SHP77 (cell line): ENCODE measurements around the gene FH.
A peak's percentile ranks its signal among the peaks of the same experiment; 100 is the strongest.

Experiments used
- DNase-seq, 2 experiments: peaks; one replicate each; lab custom pipeline; 2025; lab: John Stamatoyannopoulos, UW

FH gene

GRCh38 chr1:241521718-241522117 is 2.2 kb upstream of the FH start:
- DNase-seq = no peak

DNA sequence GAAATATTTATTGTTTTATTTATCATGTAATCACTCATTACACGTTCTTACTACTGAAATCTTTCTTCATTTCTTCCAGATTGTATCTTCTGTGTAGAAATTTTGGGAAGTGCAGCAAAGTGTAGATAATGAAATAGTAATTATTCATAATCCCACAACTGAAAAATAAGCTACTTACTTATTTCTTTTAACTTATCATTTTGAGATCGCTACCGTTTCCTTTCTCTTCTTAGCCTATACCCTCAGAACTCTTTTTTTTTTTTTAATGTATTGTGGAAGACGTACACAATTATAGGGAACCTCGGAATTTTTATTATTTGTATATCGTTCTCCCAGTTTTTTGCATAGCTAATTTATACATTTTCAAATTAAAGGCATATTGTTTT is 518 bp upstream of the FH start:
- DNase-seq = no peak

DNA sequence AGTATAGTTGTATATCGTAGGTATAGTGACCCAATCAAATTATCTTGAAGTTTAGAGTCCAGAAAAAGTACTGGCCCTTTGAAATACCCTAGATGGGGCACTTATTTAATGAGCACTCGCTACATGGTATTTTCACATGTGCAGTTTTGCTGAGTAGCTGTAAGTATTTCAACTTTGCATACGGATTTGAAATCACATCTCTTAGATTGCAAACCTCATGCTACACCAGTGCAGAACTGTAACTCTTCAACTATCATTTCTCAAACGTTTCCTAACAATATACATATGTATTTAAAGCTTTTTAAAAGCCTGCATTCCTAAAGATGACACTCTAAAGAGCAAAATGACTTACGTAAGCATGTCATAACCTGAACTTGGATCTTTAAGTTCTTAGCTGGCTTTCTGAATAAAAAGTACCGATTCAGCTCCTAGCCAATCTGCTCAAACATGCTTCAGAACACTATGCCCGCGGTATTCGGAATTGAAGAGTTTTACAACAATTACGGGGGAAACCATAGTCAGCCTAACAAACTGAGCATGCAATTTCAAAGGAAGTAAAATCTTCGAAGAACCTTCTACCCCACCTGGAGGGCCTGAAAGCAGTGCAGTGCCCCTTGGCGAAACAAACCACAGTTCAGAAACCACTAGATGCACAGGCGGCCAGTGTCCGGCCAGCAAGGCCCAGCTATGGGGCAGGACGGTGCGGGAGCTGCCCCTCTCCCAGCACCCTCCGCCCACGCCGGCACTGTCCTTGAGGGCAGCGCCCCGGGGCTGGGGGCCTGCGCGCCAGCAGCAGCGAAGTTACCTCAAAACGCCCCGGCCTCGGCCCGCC is 863 bp downstream of the FH start:
- DNase-seq = peak in 1 of 2 experiments; percentile 37

DNA sequence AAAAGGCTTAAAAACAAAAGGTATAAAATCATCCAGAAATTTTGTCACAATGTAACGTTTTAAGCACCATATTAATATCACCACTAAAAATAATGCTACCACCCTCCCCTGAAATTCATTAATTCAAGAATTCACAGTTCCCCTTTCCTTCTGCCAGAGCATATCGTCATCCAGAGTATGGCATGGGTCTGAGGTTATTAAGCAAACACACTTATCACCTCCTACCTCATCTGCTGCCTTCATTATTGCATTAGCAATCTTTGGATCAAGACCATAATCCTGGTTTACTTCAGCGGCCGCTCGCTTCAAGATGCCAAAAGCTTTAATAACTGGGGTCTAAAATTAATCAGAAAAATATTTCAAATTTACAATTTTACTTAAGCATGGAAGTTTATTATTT is 6.2 kb downstream of the FH start:
- no peak for DNase-seq

DNA sequence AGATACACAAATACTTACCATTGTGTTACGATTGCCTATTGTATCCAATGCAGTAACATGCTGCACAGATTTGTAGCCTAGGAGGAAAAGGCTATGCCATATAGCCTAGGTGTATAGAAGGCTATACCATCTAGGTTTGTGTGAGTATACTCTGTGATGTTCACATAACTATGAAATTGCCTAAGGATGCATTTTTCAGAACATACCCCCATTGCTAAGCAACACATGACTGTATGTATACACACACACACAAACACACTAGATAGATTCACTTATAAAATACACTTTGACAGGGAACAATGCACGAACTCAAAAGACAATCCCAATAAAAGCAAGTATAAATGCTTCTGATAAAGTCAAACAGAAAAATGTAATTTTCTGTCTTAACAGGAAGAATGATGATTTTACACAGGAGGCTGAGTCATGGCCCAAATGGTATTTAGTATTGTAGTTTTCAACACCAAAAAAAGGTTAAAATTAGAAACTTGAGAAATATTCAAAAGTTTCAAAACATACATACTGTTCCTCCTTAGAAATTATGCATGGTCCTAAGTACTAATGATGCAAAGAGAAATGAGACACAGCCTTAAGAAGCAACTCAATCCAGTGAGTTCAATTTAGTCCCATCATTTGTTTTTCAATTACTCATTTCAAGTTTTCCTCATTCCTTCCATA is 12.2 kb downstream of the FH start:
- no peak for DNase-seq

GRCh38 chr1:241503444-241503843 is 16.1 kb downstream of the FH start:
- no peak for DNase-seq

DNA sequence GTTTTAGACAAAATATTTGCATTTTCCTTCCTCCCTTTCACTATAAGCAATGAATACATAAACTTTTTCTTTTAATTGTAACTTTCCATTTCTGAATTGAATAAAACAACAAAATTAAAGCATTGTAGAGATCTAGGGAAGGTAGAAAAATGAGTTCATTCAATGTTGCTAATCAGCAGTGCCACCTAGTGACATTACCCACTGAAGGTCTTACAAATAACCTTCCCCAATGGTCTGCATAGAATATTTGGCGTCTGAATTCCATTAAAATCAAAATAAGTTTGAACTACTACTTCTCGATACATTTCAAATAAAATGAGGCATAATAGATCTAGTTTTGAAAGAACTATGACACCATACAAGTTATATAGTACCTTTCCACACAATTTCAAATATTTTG is 19.6 kb downstream of the FH start:
- peak; percentile 33 to 42 for DNase-seq

DNA sequence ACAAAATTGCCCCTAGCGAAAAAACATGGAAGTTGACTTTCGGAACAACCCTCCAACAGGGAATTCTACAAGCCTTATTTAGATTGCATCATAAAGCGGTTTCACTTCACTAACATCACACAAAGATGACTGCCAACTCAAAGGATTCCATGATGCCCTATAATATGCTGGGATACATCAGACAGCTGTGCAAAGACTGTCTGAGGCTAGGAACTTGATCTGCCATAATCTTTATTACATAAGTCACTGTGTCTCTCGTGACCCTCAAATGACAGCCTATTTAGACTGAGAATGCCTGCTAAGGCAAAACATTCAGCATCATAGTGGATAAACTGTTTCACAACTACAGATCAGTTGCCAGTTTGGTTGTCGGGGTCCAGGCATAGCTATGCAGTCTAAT is 23.8 kb downstream of the FH start:
- DNase-seq = no peak

GRCh38 chr1:241488739-241489138 is 30.8 kb downstream of the FH start:
- no peak for DNase-seq

DNA sequence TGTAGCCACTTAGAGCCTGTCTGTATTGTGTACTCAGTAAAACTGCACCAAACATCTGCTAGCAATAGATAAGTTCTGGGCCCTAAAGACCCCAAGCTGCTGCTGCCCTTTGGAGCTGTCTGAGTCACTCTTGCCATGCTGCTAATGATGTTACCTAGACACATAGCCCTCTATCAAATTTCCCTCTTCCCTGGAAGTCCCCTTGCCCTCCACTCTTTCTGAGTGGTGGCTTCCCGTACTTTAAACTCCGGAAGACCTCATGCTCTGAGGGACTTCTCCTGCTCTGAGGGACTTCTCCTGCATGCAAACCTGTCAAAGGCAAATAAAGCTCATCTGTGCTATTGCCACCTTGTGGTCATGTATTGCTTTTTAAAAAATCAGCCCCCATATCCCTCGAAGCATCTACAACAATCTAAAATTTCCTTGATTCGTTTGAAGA is 34.0 kb downstream of the FH start:
- peak; percentile 39 to 60 for DNase-seq

- DNase-seq = no peak
Measured at GRCh38 chr1:241485145-241485544, 34.4 kb downstream of the FH start.

- DNase-seq = no peak
Measured at GRCh38 chr1:241482761-241483250, 36.7 kb downstream of the FH start.

DNA sequence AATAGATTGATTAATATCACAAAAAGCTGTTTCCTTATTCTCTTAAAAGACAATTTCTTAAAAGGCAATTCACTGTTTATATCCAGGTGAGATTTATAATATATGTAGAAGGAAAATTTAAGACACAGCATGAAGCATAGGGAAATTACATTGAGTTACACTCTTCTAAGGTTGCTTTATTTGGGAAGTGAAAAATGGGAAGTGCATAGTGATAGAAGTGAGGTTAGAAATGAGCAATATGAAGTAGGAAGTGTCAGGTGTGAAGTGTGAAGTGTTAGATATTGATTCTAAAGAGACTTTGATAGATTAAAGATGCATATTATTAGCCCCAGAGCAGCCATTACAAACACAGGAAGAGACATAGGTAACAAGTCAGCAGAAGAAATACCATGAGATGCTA is 40.3 kb downstream of the FH start:
- DNase-seq = no peak

DNA sequence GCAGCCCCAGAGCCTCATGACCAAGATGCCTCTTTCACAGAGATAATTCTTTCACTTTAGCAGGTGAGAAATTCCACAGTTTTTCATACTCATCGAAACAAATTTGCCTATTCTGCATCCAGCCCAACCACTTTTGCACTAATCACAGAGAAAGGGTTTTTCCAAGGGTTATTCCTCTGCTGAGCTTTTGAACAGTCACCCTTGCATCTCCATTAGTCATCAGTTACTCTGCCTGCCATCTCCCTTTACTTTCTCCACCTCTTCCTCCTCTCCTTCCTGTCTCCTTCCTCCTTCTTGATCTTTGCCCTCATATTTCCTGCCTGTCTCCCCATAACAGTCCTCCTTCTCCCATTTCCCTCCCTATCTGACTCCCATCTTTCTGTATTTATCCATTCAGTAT is 43.9 kb downstream of the FH start:
- no peak for DNase-seq

GRCh38 chr1:241473026-241473425 is 46.5 kb downstream of the FH start:
- DNase-seq = no peak

- DNase-seq = peak in 1 of 2 experiments; percentile 2
Measured at GRCh38 chr1:241470908-241471590, 48.5 kb downstream of the FH start.

DNA sequence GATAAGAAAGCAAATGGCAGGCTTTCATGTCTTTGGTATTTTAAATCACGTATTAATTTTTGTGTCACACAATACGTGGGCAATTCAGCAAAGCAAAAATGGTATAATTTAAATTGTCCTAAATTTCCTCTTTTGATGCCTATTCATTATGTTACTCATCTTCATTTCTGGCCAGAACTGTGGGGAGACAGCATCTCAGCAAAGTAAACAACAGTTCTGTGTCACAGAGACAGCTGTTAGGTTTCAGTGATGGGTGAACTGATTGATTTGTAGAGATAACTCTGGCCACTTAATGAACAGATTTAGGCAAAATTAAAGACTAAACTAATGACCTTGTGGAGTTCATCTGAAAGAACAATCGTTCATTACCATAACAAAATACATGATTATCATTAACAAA is 49.2 kb downstream of the FH start:
- peak in 1 of 2 experiments; percentile 0 for DNase-seq

DNA sequence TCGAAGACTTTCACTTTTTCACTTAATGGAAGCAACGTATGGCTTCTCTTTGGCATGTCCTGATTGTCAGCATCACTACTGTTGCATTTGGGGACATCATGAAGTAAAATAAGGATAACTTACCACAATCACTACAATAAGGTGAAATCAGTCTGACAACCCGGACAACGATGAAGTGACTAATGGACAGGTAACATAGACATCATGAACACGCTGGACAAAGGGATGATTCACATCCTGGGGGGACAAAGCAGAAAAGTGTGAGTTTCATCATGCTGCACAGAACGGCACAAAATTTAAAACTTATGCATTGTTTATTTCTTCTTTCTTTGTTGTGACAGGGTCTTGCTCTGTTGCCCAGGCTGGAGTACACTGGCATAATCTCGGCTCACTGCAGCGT is 53.9 kb downstream of the FH start:
- DNase-seq = no peak

GRCh38 chr1:241464985-241465384 is 54.6 kb downstream of the FH start:
- no peak for DNase-seq

DNA sequence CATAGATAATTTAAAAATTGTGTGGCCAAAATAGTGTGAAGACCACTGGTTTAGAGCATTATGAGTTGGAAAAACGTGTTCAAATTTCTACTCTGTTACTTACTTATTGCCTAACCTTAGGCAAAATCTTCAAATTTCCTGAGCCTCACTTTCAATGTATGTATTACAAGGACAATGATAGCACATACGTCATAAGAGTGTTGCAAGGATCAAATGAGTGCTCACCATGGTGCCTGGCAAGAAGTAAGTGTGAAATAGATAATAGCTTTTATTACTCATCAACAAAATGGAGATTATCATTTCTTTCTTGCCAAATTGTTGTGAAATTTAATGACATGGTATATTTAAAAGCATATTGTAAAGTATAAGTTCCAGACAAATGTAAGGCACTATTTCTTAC is 57.2 kb downstream of the FH start:
- no peak for DNase-seq

DNA sequence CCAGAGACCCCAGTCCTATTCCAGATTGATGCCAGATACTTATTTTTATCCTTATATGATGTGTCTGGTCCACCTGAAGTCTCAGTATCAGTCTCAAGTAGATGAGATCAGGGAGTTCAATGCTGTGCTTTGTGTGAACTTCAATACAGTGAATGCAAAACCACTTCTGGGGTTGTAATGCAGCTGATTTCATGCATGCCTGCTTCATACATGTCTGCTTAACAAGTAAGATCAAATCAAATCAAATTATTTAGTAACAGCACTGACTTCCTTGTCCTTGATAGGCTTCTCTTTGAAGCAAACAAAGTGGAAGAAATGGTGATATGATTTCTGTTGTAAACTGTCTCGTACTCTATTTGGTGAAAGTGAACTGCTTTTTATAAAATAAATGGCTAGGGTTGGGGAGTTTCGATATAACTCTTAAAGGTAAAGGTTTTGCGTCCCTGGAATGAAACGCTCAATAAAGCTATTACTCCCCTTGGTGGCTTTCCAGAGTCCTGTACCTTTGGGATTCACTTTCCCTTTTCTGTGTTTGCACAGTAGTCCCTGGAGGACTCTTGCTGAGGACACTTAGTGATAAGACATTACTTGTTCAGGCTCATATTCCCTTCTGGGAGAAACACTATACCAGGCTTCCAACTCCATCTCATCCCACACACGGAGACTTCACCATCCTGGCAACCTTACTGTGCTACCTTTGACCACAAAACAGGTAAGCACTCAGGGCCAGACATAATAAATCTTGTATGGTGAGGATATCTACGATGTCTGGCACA is 59.3 kb downstream of the FH start:
- no peak for DNase-seq

DNA sequence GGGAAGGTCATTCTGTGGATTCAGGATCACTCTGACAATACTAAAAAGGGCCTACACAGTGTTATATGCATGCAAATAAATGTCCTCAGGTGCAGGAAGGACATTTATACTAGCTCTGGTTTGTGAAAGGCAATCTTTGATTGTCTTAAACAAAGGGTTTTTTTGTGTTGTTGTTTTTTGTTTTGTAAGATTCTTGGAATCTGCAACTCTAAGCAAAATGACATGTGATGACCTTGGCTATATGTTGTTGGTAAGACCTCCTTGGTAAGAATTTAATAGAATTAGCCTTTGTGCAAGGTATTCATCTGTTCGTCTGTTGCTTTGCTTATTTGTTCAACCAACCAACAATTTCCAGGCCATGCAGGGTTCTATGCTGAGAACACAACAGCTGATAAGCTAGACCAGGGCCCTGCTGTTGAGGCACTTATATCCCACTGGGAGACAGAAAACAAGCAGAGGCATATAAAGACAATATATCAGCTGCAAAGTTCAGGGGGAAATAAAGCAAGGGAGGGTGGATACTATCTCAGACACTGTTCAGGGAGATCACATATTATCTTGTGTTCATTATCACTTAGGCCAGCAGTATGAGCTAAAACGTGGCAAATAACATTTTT is 60.3 kb downstream of the FH start:
- DNase-seq = no peak
